Gastrocnemius medialis (tissue), 4 donors: ENCODE data around the gene PLBD2. TPM values are rescaled to one million over a fixed set of nuclear protein-coding genes. Genes with fewer than 3 reads are reported as not detected.

Experiments used
- ATAC-seq, 2 donors: fragments of 150-250 bp; one replicate each; pipeline ENCODE4 v1.9.1; 2016
- DNase-seq, 2 donors: peaks; one replicate each; pipeline ENCODE4 v3.0.0-alpha.2; 2019
- H3K27ac ChIP-seq, 4 donors: fragments of 200-600 bp; sonication (generic); 1 replicate in 1 of 4; 2 replicates in 3 of 4; pipeline ENCODE4 v1.5.1; 2016 to 2018; ENCODE audit warnings: mild to moderate bottlenecking in 2 of 4, moderate library complexity in 1 of 4
- H3K27me3 ChIP-seq, 3 donors: fragments of 200-600 bp; sonication (generic) in 2 of 3; 1 replicate in 1 of 3; 2 replicates in 2 of 3; pipeline versions ENCODE4 v1.5.1 to v1.6.0; 2016 to 2019; ENCODE audit warnings: mild to moderate bottlenecking in 1 of 3, moderate library complexity in 1 of 3
- H3K36me3 ChIP-seq, 2 donors: fragments of 200-600 bp; sonication (generic) in 1 of 2; one replicate each; pipeline ENCODE4 v1.5.1; 2017 to 2018
- H3K4me1 ChIP-seq, 2 donors: fragments of 200-600 bp; sonication (generic) in 1 of 2; one replicate each; pipeline ENCODE4 v1.5.1; 2016 to 2017; ENCODE audit warnings: mild to moderate bottlenecking in 2 of 2
- H3K4me3 ChIP-seq, 4 donors: fragments of 200-600 bp; sonication (generic) in 3 of 4; 1 replicate in 1 of 4; 2 replicates in 3 of 4; pipeline ENCODE4 v1.5.1; 2016 to 2019; ENCODE audit warnings: mild to moderate bottlenecking in 2 of 4
- H3K9me3 ChIP-seq, 3 donors: fragments of 200-600 bp; sonication (generic) in 2 of 3; 1 replicate in 1 of 3; 2 replicates in 2 of 3; pipeline ENCODE4 v1.5.1; 2016 to 2019
- CTCF ChIP-seq, 5 experiments: fragments of 450-650 bp in 3 of 5; fragments of 200-600 bp in 2 of 5; sonication (generic) in 2 of 5; IDR thresholded peaks in 4 of 5; conservative IDR thresholded peaks in 1 of 5; 1 replicate in 4 of 5; 2 replicates in 1 of 5; pipeline ENCODE4 v1.5.1; 2016 to 2019; ENCODE audit warnings: antibody characterized with exemption in 5 of 5, mild to moderate bottlenecking in 3 of 5, moderate library complexity in 3 of 5
- POLR2A ChIP-seq, 2 donors: fragments of 450-650 bp; IDR thresholded peaks; one replicate each; pipeline ENCODE4 v1.6.1; 2017; ENCODE audit warnings: antibody characterized with exemption in 2 of 2, mild to moderate bottlenecking in 2 of 2, moderate library complexity in 2 of 2
- in situ Hi-C, 4 donors: fragments of 200-750 bp; cut with MboI; loops; one replicate each; pipeline versions ENCODE4 v1.15.0 to v1.8.0; 2017; ENCODE audit warnings: low sequenced_read_pairs in 4 of 4
- intact Hi-C: fragments of 100-400 bp; cut with DNase I; formaldehyde crosslinking; loops from one replicate; pipeline ENCODE4 v1.15.1; 2023; ENCODE audit warnings: low total_unique reads
- total RNA-seq, 4 donors: library from RNA; depleted of rRNA; stranded (reverse); fragments of >200 nt; gene quantifications; one replicate each; pipeline versions ENCODE4 v1.1.0 to v1.2.3, GENCODE V29; 2016

PLBD2 gene
- total RNA-seq, 4 donors from 2014 or later, result 12.0 to 28.9 (median 26.8) TPM

GRCh38 chr12:113378291-113378690, 19.9 kb downstream of the PLBD2 start:
- Histone ChIP-seq H3K27ac (no peak overlapping the region), H3K9me3 (no peaks in the 10 kb centered on the region), H3K36me3 (peaks cover 0 to 58% of the 10 kb centered on the region in 2 donors), H3K4me3 (no peak overlapping the region), H3K27me3 (no peaks in the 10 kb centered on the region), H3K4me1 (peaks cover 0 to 4% of the 10 kb centered on the region in 2 donors)
- TF ChIP-seq POLR2A (IDR thresholded peaks at IDR 0.05) (no peak), CTCF (IDR thresholded peaks at IDR 0.05 in 4 of 5, conservative IDR thresholded peaks at IDR 0.05 in 1 of 5) (no peak)
- no peak for DNase-seq
- in situ Hi-C loops, result no loop called here
- intact Hi-C loops, result no loop called here
- ATAC-seq, result no peak

DNA sequence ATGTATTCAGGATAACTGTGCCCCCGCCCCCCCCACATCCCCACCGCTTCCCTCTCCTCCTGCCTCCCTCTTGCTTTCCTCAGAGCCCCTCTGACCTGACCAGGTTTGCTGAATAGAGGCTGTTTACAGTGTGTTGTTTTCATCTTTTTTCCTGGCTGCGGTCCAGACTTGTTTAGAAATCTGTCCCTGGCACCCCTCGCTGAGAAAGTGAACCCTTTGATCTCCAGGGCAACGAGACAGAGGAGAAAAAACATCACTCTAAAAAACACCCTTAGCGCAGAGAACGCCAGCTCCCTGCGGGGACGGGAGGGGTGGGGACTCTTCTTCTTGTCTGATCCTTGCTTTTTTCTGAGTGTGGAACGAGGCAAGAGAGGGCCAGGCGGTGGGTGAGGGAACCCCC, 22.8 kb downstream of the PLBD2 start:
- Histone ChIP-seq H3K27ac (no peak overlapping the region), H3K4me1 (peaks cover 0 to 4% of the 10 kb centered on the region in 2 donors), H3K36me3 (peaks cover 0 to 53% of the 10 kb centered on the region in 2 donors), H3K27me3 (no peaks in the 10 kb centered on the region), H3K4me3 (no peak overlapping the region), H3K9me3 (no peaks in the 10 kb centered on the region)
- TF ChIP-seq CTCF (IDR thresholded peaks at IDR 0.05 in 4 of 5, conservative IDR thresholded peaks at IDR 0.05 in 1 of 5), result no peak
- no peak for TF ChIP-seq POLR2A (IDR thresholded peaks at IDR 0.05)
- DNase-seq (no peak), ATAC-seq (no peak)
- in situ Hi-C loops (no loop called here), intact Hi-C loops (no loop called here)

GRCh38 chr12:113382206-113382605, 23.8 kb downstream of the PLBD2 start:
- Histone ChIP-seq H3K27ac (no peak overlapping the region), H3K9me3 (no peaks in the 10 kb centered on the region), H3K4me1 (peaks cover 0 to 4% of the 10 kb centered on the region in 2 donors), H3K4me3 (no peak overlapping the region), H3K27me3 (no peaks in the 10 kb centered on the region), H3K36me3 (peaks cover 0 to 53% of the 10 kb centered on the region in 2 donors)
- no peak for DNase-seq
- TF ChIP-seq CTCF (IDR thresholded peaks at IDR 0.05 in 4 of 5, conservative IDR thresholded peaks at IDR 0.05 in 1 of 5), result no peak
- no peak for TF ChIP-seq POLR2A (IDR thresholded peaks at IDR 0.05)
- intact Hi-C loops (no loop called here), in situ Hi-C loops (no loop called here)
- no peak for ATAC-seq

DNA sequence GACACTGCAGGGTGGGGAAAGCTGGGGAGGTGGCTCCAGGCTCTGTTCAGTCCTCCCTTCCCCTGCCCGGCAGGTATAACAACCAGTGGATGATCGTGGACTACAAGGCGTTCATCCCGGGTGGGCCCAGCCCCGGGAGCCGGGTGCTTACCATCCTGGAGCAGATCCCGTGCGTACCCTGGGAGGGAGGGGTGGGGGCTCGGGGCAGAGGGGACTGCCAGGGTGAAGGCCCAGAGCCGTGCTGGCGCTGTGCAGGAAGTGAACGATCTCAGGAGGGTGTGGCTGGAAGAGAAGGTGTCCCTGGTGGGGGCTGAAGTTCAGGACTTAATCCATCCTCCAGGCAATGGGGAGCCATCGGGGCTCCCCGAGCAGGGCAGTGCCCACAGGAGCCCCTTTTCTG, 26.4 kb downstream of the PLBD2 start:
- intact Hi-C loops (no loop called here), in situ Hi-C loops (no loop called here)
- DNase-seq (no peak), ATAC-seq (no peak)
- H3K36me3 ChIP-seq, result peaks cover 0 to 62% of the 10 kb centered on the region in 2 donors
- H3K27ac ChIP-seq, result no peak overlapping the region
- peaks cover 0 to 4% of the 10 kb centered on the region in 2 donors for H3K4me1 ChIP-seq
- H3K27me3 ChIP-seq, result no peaks in the 10 kb centered on the region
- TF ChIP-seq CTCF (IDR thresholded peaks at IDR 0.05 in 4 of 5, conservative IDR thresholded peaks at IDR 0.05 in 1 of 5) (no peak), POLR2A (IDR thresholded peaks at IDR 0.05) (no peak)
- no peak overlapping the region for H3K4me3 ChIP-seq
- no peaks in the 10 kb centered on the region for H3K9me3 ChIP-seq

- Histone ChIP-seq H3K27me3 (no peaks in the 10 kb centered on the region), H3K4me3 (no peak overlapping the region), H3K36me3 (peaks cover 0 to 57% of the 10 kb centered on the region in 2 donors), H3K4me1 (peaks cover 0 to 4% of the 10 kb centered on the region in 2 donors), H3K9me3 (no peaks in the 10 kb centered on the region), H3K27ac (no peak overlapping the region)
- intact Hi-C loops, result no loop called here
- ATAC-seq (no peak), DNase-seq (no peak)
- in situ Hi-C loops, result no loop called here
- TF ChIP-seq CTCF (IDR thresholded peaks at IDR 0.05 in 4 of 5, conservative IDR thresholded peaks at IDR 0.05 in 1 of 5) (no peak), POLR2A (IDR thresholded peaks at IDR 0.05) (no peak)
Measured at GRCh38 chr12:113385282-113385882, 27.0 kb downstream of the PLBD2 start.
